Activated CD4-positive, alpha-beta T cell treated with anti-CD3 and anti-CD28 coated beads for 36 hours (primary cell): ENCODE results near the gene TSC2. TPM values are rescaled to one million over a fixed set of nuclear protein-coding genes. Genes with fewer than 3 reads are reported as not detected.

Experiments
- ATAC-seq: fragments of 200-7000 bp; cut with Tn5 transposase; one replicate; pipeline ENCODE4 v1.10.0; 2021; ENCODE audit warnings: mild to moderate bottlenecking, moderate library complexity
- CTCF ChIA-PET: fragments of 350-600 bp; sonication (Branson Sonifier 250); formaldehyde crosslinking; loops from one replicate; lab custom pipeline; 2021; ENCODE audit warnings: antibody characterized with exemption; lab: Charles Lee
- POLR2A ChIA-PET: fragments of 350-600 bp; sonication (Branson Sonifier 250); formaldehyde crosslinking; loops from one replicate; lab custom pipeline; 2021; ENCODE audit warnings: antibody characterized with exemption, inconsistent platforms; lab: Charles Lee
- DNase-seq: peaks from one replicate; pipeline ENCODE4 v3.0.0-alpha.2; 2020
- H3K27ac Mint-ChIP-seq: one replicate; pipeline ENCODE4 v1.8.0; 2021; ENCODE audit warnings: mixed read lengths
- H3K27me3 Mint-ChIP-seq: one replicate; pipeline ENCODE4 v1.8.0; 2021; ENCODE audit warnings: mixed read lengths
- H3K36me3 Mint-ChIP-seq: one replicate; pipeline ENCODE4 v1.8.0; 2021; ENCODE audit warnings: low read depth, mixed read lengths
- H3K4me1 Mint-ChIP-seq: one replicate; pipeline ENCODE4 v1.8.0; 2021; ENCODE audit warnings: mixed read lengths
- H3K4me3 Mint-ChIP-seq: one replicate; pipeline ENCODE4 v1.8.0; 2021; ENCODE audit warnings: mild to moderate bottlenecking, moderate library complexity, mixed read lengths
- H3K9me3 Mint-ChIP-seq: one replicate; pipeline ENCODE4 v1.8.0; 2021; ENCODE audit warnings: low read depth, mixed read lengths
- intact Hi-C, 2 experiments: fragments of 100-400 bp; cut with DNase I in 1 of 2; cut with micrococcal nuclease in 1 of 2; formaldehyde crosslinking; loops; one replicate each; pipeline versions ENCODE4 v1.14.2 to v1.15.1; 2022 to 2024; cut with DNase I, micrococcal nuclease
- total RNA-seq, 2 experiments: library from RNA; stranded (reverse); gene quantifications; one replicate each; pipeline ENCODE4 v1.2.3, GENCODE V29; 2021

TSC2 gene
- total RNA-seq, 2 experiments from 2014 or later, result 49.6 to 72.9 TPM

DNA sequence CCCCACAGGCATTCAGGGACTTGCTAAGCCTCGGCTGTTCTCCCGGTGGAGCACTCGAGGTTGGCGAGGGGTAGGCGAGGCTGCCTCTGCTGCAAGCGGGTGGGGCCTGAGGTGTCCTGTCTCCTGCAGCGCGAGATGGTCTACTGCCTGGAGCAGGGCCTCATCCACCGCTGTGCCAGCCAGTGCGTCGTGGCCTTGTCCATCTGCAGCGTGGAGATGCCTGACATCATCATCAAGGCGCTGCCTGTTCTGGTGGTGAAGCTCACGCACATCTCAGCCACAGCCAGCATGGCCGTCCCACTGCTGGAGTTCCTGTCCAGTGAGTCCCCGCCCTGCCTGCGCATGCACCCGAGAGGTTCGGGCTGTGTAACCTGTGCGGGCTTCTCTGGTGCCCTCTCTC lies 26.3 kb downstream of the TSC2 start:
- Mint-ChIP-seq H3K9me3 (no peaks in the 10 kb centered on the region), H3K4me3 (no peak overlapping the region), H3K36me3 (peaks cover 2% of the 10 kb centered on the region), H3K4me1 (no peaks in the 10 kb centered on the region), H3K27me3 (no peaks in the 10 kb centered on the region), H3K27ac (no peak overlapping the region)
- intact Hi-C loops, result no loop called here
- ATAC-seq (no peak), DNase-seq (no peak)
- POLR2A ChIA-PET, result no interaction called here
- CTCF ChIA-PET, result no interaction called here

GRCh38 chr16:2075631-2076030 lies 27.8 kb downstream of the TSC2 start:
- H3K36me3 Mint-ChIP-seq, result peaks cover 1% of the 10 kb centered on the region
- ATAC-seq, result no peak
- H3K4me1 Mint-ChIP-seq, result no peaks in the 10 kb centered on the region

DNA sequence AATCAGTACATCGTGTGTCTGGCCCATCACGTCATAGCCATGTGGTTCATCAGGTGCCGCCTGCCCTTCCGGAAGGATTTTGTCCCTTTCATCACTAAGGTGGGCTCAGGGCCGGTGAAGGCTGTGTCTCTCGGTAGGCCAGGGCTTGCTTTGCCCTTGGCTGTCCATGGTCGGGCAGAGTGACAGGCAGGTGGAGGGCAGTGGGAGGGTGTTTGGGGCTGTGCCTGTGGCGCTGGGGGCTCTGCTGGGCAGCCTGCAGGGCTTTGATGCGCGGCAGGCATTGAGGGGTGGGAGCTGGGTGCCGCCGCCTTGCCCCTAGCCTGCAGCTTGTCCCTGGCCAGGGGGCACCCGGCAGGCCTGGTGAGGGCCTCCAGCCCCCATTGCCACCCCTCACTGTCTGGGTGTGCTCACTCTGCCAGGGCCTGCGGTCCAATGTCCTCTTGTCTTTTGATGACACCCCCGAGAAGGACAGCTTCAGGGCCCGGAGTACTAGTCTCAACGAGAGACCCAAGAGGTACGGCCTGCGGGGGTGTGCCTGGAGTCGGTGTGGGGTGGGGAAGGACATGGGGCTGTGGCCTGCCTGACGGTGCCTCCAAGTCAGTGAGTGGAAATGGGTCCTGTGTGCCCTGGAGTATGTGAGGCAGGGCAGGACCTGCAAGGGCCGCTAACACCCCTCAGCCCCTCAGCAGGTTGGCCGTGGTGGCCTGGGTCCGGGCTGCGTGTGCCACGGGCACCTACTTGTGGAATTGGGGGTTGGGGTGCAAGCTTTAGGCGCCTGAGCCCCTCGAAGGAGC lies 28.5 kb downstream of the TSC2 start:
- no peak overlapping the region for H3K4me3 Mint-ChIP-seq
- intact Hi-C loops, result no loop called here
- DNase-seq (no peak), ATAC-seq (no peak)
- no peaks in the 10 kb centered on the region for H3K27me3 Mint-ChIP-seq
- H3K9me3 Mint-ChIP-seq, result no peaks in the 10 kb centered on the region
- H3K4me1 Mint-ChIP-seq, result no peaks in the 10 kb centered on the region
- CTCF ChIA-PET, result no interaction called here
- no peak overlapping the region for H3K27ac Mint-ChIP-seq
- peaks cover 1% of the 10 kb centered on the region for H3K36me3 Mint-ChIP-seq
- POLR2A ChIA-PET, result no interaction called here

More at GRCh38 chr16:2075631-2076030, 27.8 kb downstream of the TSC2 start:
- ChIA-PET POLR2A (no interaction called here), CTCF (no interaction called here)
- Mint-ChIP-seq H3K4me3 (no peak overlapping the region), H3K9me3 (no peaks in the 10 kb centered on the region), H3K27me3 (no peaks in the 10 kb centered on the region), H3K27ac (no peak overlapping the region)
- no peak for DNase-seq
- intact Hi-C loops, result no loop called here

GRCh38 chr16:2077016-2077415 lies 29.2 kb downstream of the TSC2 start:
- ChIA-PET CTCF (no interaction called here), POLR2A (no interaction called here)
- H3K36me3 Mint-ChIP-seq, result peaks cover 1% of the 10 kb centered on the region
- ATAC-seq, result no peak
- H3K27ac Mint-ChIP-seq, result no peak overlapping the region
- intact Hi-C loops, result no loop called here
- no peaks in the 10 kb centered on the region for H3K4me1 Mint-ChIP-seq
- H3K4me3 Mint-ChIP-seq, result no peak overlapping the region
- no peak for DNase-seq
- H3K27me3 Mint-ChIP-seq, result no peaks in the 10 kb centered on the region
- no peaks in the 10 kb centered on the region for H3K9me3 Mint-ChIP-seq

DNA sequence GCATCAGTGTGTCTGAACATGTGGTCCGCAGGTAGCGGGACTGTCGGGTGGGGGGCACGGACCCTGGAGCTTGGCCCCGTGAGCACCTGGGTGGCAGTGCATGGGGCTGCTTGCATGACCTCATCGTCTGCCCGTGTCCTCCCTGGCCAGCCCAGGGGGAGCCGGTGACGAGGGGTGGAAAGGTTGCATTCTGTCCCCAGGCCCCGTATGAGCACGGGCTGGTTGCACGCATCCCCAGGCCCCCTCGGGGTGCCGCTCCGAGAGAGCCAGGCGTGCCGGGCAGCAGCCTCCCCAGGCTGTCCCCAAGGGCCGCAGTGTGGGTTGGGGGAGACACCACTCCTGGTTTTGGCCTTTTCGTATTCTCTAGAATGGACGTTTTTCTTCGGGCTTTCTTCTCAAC lies 29.9 kb downstream of the TSC2 start:
- ChIA-PET POLR2A (no interaction called here), CTCF (no interaction called here)
- intact Hi-C loops, result no loop called here
- Mint-ChIP-seq H3K27me3 (no peaks in the 10 kb centered on the region), H3K9me3 (no peaks in the 10 kb centered on the region), H3K4me3 (no peak overlapping the region), H3K4me1 (no peaks in the 10 kb centered on the region), H3K36me3 (peaks cover 4% of the 10 kb centered on the region), H3K27ac (no peak overlapping the region)
- ATAC-seq (no peak), DNase-seq (no peak)

DNA sequence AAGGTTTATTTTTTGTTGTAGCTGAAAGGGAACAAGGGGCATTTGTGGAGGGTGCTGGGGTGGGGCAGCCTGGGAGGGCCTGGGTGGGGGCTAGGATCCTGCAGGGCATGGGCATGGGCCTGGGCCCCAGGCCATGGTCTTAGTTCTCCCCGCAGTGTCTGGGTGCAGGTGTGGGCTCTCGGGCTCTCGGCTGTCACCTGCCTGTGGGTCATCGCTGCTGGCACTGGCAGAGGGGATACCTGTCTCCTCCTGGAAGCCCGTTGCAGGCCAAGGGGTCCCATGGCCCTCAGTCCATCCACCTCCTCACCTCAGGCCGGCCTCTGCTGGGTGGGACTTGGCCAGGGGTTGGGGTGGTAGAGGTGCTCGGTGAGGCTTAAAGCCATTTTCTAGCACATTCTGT lies 30.3 kb downstream of the TSC2 start:
- CTCF ChIA-PET, result no interaction called here
- Mint-ChIP-seq H3K9me3 (no peaks in the 10 kb centered on the region), H3K4me3 (no peak overlapping the region), H3K4me1 (peaks cover 1% of the 10 kb centered on the region), H3K27ac (no peak overlapping the region), H3K27me3 (no peaks in the 10 kb centered on the region), H3K36me3 (peaks cover 4% of the 10 kb centered on the region)
- DNase-seq, result no peak
- intact Hi-C loops, result no loop called here
- POLR2A ChIA-PET, result no interaction called here
- ATAC-seq, result no peak

- DNase-seq (no peak), ATAC-seq (no peak)
- Mint-ChIP-seq H3K4me1 (peaks cover 2% of the 10 kb centered on the region), H3K27ac (no peak overlapping the region), H3K9me3 (no peaks in the 10 kb centered on the region), H3K36me3 (peaks cover 4% of the 10 kb centered on the region), H3K4me3 (no peak overlapping the region), H3K27me3 (no peaks in the 10 kb centered on the region)
- CTCF ChIA-PET, result no interaction called here
- intact Hi-C loops, result no loop called here
- POLR2A ChIA-PET, result no interaction called here
Observed at GRCh38 chr16:2078691-2079090, 30.9 kb downstream of the TSC2 start.

DNA sequence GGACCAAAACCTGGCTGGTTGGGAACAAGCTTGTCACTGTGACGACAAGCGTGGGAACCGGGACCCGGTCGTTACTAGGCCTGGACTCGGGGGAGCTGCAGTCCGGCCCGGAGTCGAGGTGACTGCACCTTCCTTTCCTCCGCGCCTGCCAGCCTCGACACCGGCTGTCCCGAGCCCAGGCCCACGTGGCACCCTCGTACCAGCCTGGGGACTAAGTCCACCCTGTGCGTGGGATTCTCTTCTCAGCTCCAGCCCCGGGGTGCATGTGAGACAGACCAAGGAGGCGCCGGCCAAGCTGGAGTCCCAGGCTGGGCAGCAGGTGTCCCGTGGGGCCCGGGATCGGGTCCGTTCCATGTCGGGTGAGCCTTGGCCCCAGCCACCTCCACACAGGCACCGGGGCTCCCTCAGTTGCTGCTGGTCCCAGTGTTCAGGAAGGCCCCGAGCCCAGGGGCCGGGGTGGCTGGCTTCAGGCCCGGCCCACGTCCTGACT lies 31.6 kb downstream of the TSC2 start:
- H3K27ac Mint-ChIP-seq, result no peak overlapping the region
- POLR2A ChIA-PET, result no interaction called here

DNA sequence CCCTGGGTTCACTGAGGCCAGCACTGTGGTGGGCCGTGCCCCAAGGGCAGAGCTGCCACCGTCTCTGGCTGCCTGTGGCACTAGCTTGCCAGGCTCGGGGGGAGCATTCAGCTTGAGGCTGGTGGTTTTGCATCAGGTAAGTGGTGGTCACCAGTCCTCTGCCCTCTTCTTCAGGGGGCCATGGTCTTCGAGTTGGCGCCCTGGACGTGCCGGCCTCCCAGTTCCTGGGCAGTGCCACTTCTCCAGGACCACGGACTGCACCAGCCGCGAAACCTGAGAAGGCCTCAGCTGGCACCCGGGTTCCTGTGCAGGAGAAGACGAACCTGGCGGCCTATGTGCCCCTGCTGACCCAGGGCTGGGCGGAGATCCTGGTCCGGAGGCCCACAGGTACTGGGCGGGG lies 32.2 kb downstream of the TSC2 start:
- POLR2A ChIA-PET, result no interaction called here
- H3K36me3 Mint-ChIP-seq, result peaks cover 3% of the 10 kb centered on the region
- no peak for ATAC-seq
- no peak for DNase-seq
- no peak overlapping the region for H3K27ac Mint-ChIP-seq
- intact Hi-C loops, result no loop called here
- no peak overlapping the region for H3K4me3 Mint-ChIP-seq
- H3K9me3 Mint-ChIP-seq, result no peaks in the 10 kb centered on the region
- CTCF ChIA-PET, result no interaction called here
- H3K4me1 Mint-ChIP-seq, result peaks cover 2% of the 10 kb centered on the region
- H3K27me3 Mint-ChIP-seq, result no peaks in the 10 kb centered on the region

More for the DNA sequence above, 31.6 kb downstream of the TSC2 start:
- DNase-seq (no peak), ATAC-seq (no peak)
- Mint-ChIP-seq H3K27me3 (no peaks in the 10 kb centered on the region), H3K36me3 (peaks cover 4% of the 10 kb centered on the region), H3K4me3 (no peak overlapping the region), H3K9me3 (no peaks in the 10 kb centered on the region), H3K4me1 (peaks cover 2% of the 10 kb centered on the region)
- CTCF ChIA-PET, result no interaction called here
- intact Hi-C loops, result no loop called here

DNA sequence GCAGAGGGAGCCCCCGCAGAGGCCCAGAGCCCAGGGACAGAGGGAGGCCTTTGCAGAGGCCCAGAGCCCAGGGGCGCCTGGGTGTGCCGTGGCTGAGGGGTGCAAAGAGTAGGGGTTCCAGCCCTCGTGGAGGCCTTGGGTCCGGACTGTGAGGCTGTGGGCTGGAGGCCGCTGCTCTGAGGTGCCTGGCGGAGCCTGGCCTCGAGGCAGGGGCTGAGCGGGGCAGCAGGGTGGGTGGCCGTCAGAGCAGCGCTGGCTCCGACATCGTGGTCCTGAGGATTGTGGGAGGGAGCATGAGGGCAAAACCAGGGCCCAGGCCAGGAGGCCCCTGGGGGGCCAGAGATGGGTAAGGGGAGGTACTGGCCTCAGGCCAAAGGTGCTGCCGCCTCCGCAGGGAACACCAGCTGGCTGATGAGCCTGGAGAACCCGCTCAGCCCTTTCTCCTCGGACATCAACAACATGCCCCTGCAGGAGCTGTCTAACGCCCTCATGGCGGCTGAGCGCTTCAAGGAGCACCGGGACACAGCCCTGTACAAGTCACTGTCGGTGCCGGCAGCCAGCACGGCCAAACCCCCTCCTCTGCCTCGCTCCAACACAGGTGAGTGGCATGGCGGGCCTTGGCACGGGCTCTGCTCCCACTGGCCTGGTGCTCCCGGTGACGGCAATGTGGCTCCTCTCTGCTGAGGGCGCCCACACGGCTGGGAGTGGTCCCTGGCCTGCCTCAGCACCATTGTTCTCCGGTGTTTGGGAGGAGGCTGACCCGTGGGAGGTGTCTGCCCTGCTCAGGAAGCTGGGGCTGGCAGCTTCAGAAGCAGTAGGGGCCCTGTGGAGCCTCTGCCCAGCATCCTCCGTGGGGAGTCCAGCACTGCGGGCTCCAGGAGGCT lies 33.7 kb downstream of the TSC2 start:
- Mint-ChIP-seq H3K4me1 (peaks cover 2% of the 10 kb centered on the region), H3K27me3 (no peaks in the 10 kb centered on the region), H3K9me3 (no peaks in the 10 kb centered on the region), H3K27ac (no peak overlapping the region), H3K36me3 (peaks cover 2% of the 10 kb centered on the region), H3K4me3 (no peak overlapping the region)
- intact Hi-C loops, result no loop called here
- POLR2A ChIA-PET, result no interaction called here
- DNase-seq, result no peak
- ATAC-seq, result no peak
- CTCF ChIA-PET, result no interaction called here

DNA sequence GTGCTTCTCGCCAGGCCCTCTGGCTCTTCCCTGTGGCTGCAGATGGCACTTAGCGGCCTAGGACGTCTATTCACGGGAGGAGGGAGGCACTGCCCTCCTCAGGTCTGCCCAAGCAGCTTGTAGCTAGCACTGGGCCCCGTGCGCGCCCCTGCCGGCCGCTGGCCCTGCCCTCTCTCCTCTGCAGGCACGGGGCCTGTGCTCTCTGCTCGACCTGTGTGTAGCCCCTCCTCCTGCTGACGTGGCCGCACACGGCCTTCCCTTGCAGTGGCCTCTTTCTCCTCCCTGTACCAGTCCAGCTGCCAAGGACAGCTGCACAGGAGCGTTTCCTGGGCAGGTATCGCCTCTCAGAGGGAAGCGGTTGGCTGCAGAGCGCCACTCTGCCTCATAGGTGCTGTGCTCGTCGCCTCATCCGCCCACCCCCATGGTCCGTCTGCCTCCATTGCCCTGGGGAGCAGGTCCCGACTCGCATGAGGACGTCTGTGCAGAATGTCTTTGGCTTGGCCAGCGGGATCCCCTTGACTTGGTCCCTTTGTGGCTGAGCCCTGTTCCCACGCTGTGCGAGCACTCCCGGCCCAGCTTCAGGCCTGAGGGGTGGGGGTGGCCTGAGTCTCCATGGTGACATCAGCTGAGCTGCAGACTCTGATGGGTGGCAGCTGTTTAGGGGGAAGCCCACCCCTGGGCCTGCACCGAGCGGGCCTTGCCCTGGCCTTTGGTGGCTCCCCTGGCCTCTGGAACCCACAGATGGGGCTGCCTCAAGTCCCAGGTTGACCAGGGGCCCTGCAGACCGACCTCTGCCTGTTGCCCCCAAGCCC lies 34.6 kb downstream of the TSC2 start:
- CTCF ChIA-PET, result interaction anchor here (0.7 kb wide), 1 partner anchor 580 kb away, joined by 4 read pairs; no protein-coding TSS in a partner anchor
- Mint-ChIP-seq H3K9me3 (no peaks in the 10 kb centered on the region), H3K36me3 (peaks cover 2% of the 10 kb centered on the region), H3K4me3 (no peak overlapping the region), H3K27me3 (no peaks in the 10 kb centered on the region), H3K4me1 (peaks cover 2% of the 10 kb centered on the region), H3K27ac (no peak overlapping the region)
- no peak for ATAC-seq
- intact Hi-C loops, result no loop called here
- DNase-seq, result no peak
- POLR2A ChIA-PET, result no interaction called here
